Spinal cord (tissue), 10 donors: Measurements from ENCODE around the gene FJX1. TPM values are rescaled to one million over a fixed set of nuclear protein-coding genes. Genes with fewer than 3 reads are reported as not detected.
"Not testable (repeated sequence)": the region's sequence is repeated elsewhere in the genome, so short reads cannot be mapped to it uniquely, and the experiment has no call there.

ENCODE experiments used
- DNase-seq, 6 donors: peaks; one replicate each; pipeline versions ENCODE4 v3.0.0 to v3.0.0-alpha.2; 2013 to 2015; ENCODE audit warnings: low spot score in 6 of 6, low read depth in 4 of 6
- H3K27ac ChIP-seq: one replicate; pipeline ENCODE4 v1.5.1; 2013; ENCODE audit warnings: low read depth, low read length, control low read depth
- H3K27me3 ChIP-seq: one replicate; pipeline ENCODE4 v1.6.1; 2013; ENCODE audit warnings: low read length; ENCODE audit not compliant: control insufficient read depth, insufficient read depth
- H3K36me3 ChIP-seq: one replicate; pipeline ENCODE4 v1.6.1; 2013; ENCODE audit warnings: low read length; ENCODE audit not compliant: control insufficient read depth, insufficient read depth
- H3K4me1 ChIP-seq: one replicate; pipeline ENCODE4 v1.6.1; 2013; ENCODE audit warnings: low read length; ENCODE audit not compliant: control insufficient read depth, insufficient read depth
- H3K4me3 ChIP-seq: one replicate; pipeline ENCODE4 v1.5.1; 2013; ENCODE audit warnings: low read depth, low read length, control low read depth
- H3K9me3 ChIP-seq: one replicate; pipeline ENCODE4 v1.6.1; 2013; ENCODE audit warnings: low read length; ENCODE audit not compliant: control insufficient read depth, insufficient read depth
- WGBS: methylation state at CpG from one replicate; pipeline ENCODE4 v1.1.5; 2013; ENCODE audit warnings: missing lambda C conversion rate; ENCODE audit not compliant: insufficient coverage; 5-methylcytosine and 5-hydroxymethylcytosine counted together
- polyA plus RNA-seq, 2 donors: library from polyadenylated mRNA; unstranded; fragments of 120-200 nt; gene quantifications; one replicate each; pipeline ENCODE4 v1.2.1, GENCODE V29; 2013; ENCODE audit not compliant: insufficient read length in 2 of 2
- total RNA-seq, 2 donors: library from RNA; depleted of rRNA in 1 of 2; stranded (reverse); fragments of 120-200 nt in 1 of 2; fragments of >200 nt in 1 of 2; gene quantifications; one replicate each; pipeline versions ENCODE4 v1.2.3 to v1.2.4, GENCODE V29; 2013 to 2014
- donor health status: healthy.

FJX1 gene
- total and polyA plus RNA-seq, 4 donors, result 16.5 to 69.6 (median 38.7) TPM

GRCh38 chr11:35655856-35656255, 37.6 kb downstream of the FJX1 start:
- Histone ChIP-seq H3K36me3 (no peaks in the 10 kb centered on the region), H3K27ac (no peak overlapping the region)
- 89% methylated on average over 4 of the region's 4 CpGs for WGBS

GRCh38 chr11:35658020-35658948, 40.0 kb downstream of the FJX1 start:
- Histone ChIP-seq H3K27ac (no peak overlapping the region), H3K27me3 (no peaks in the 10 kb centered on the region), H3K36me3 (no peaks in the 10 kb centered on the region), H3K4me3 (no peak overlapping the region), H3K9me3 (no peaks in the 10 kb centered on the region), H3K4me1 (peaks cover 5% of the 10 kb centered on the region)
- DNase-seq, result no peak
- WGBS, result 60% methylated on average over 1 of the region's 3 CpGs

More at GRCh38 chr11:35655856-35656255, 37.6 kb downstream of the FJX1 start:
- no peak for DNase-seq
- Histone ChIP-seq H3K4me1 (no peaks in the 10 kb centered on the region), H3K4me3 (no peak overlapping the region), H3K27me3 (no peaks in the 10 kb centered on the region), H3K9me3 (no peaks in the 10 kb centered on the region)

- no peaks in the 10 kb centered on the region for H3K27me3 ChIP-seq
- peak in 2 of 6 donors; percentile 22 to 60 for DNase-seq
- peak overlapping the region; percentile 94 for H3K27ac ChIP-seq
- WGBS, result no CpG with 5 or more reads among the region's 5 CpGs
- peaks cover 4% of the 10 kb centered on the region for H3K9me3 ChIP-seq
- H3K4me1 ChIP-seq, result peaks cover 9% of the 10 kb centered on the region
- H3K36me3 ChIP-seq, result no peaks in the 10 kb centered on the region
- H3K4me3 ChIP-seq, result peak overlapping the region; percentile 88
These were observed 43.3 kb downstream of the FJX1 start for GRCh38 chr11:35661534-35661933.

GRCh38 chr11:35662061-35662648, 43.9 kb downstream of the FJX1 start:
- no peaks in the 10 kb centered on the region for H3K27me3 ChIP-seq
- 0% methylated on average over 7 of the region's 12 CpGs for WGBS
- peak overlapping the region; percentile 94 for H3K27ac ChIP-seq
- peaks cover 9% of the 10 kb centered on the region for H3K4me1 ChIP-seq
- peak in 4 of 6 donors; percentile 11 to 81 (median 78) for DNase-seq
- peaks cover 10% of the 10 kb centered on the region for H3K9me3 ChIP-seq
- H3K36me3 ChIP-seq, result no peaks in the 10 kb centered on the region
- H3K4me3 ChIP-seq, result peak overlapping the region; percentile 88

- Histone ChIP-seq H3K36me3 (no peaks in the 10 kb centered on the region), H3K4me1 (peaks cover 9% of the 10 kb centered on the region)
- WGBS, result 1% methylated on average over 81 of the region's 82 CpGs
These were observed 44.6 kb downstream of the FJX1 start, which contains the start of gene TRIM44 for GRCh38 chr11:35662649-35663407. Gene TRIM44, plus strand, starts transcription at chr11:35662775. Its CDS starts 337 bp downstream, at chr11:35663112.

GRCh38 chr11:35663408-35663702, 45.1 kb downstream of the FJX1 start:
- WGBS, result 89% methylated on average over 10 of the region's 10 CpGs
- H3K27ac ChIP-seq, result peak overlapping the region; percentile 94

More at GRCh38 chr11:35662649-35663407, 44.6 kb downstream of the FJX1 start, which contains the start of gene TRIM44:
- Histone ChIP-seq H3K4me3 (peak within 1 kb of the TSS; percentile 88), H3K27me3 (no peaks in the 10 kb centered on the region), H3K9me3 (peaks cover 11% of the 10 kb centered on the region), H3K27ac (peak within 1 kb of the TSS; percentile 94)
- peak in 4 of 6 donors; percentile 79 to 97 (median 91) for DNase-seq

GRCh38 chr11:35664977-35665441, 46.7 kb downstream of the FJX1 start:
- WGBS, result 100% methylated on average over 2 of the region's 5 CpGs
- H3K27ac ChIP-seq, result no peak overlapping the region
- no peaks in the 10 kb centered on the region for H3K36me3 ChIP-seq
- H3K4me3 ChIP-seq, result no peak overlapping the region
- peaks cover 11% of the 10 kb centered on the region for H3K9me3 ChIP-seq
- H3K4me1 ChIP-seq, result peaks cover 9% of the 10 kb centered on the region
- no peak for DNase-seq
- H3K27me3 ChIP-seq, result no peaks in the 10 kb centered on the region

More at GRCh38 chr11:35663408-35663702, 45.1 kb downstream of the FJX1 start:
- H3K9me3 ChIP-seq, result peaks cover 11% of the 10 kb centered on the region
- H3K36me3 ChIP-seq, result no peaks in the 10 kb centered on the region
- no peak for DNase-seq
- H3K4me1 ChIP-seq, result peaks cover 9% of the 10 kb centered on the region
- H3K27me3 ChIP-seq, result no peaks in the 10 kb centered on the region
- H3K4me3 ChIP-seq, result peak overlapping the region; percentile 88

GRCh38 chr11:35667257-35667656, 49.0 kb downstream of the FJX1 start:
- Histone ChIP-seq H3K4me3 (no peak overlapping the region), H3K4me1 (peaks cover 9% of the 10 kb centered on the region), H3K27me3 (no peaks in the 10 kb centered on the region), H3K9me3 (peaks cover 11% of the 10 kb centered on the region), H3K27ac (no peak overlapping the region), H3K36me3 (no peaks in the 10 kb centered on the region)
- no peak for DNase-seq
- no CpG with 5 or more reads among the region's 1 CpG for WGBS

- no CpG with 5 or more reads among the region's 3 CpGs for WGBS
- not testable (repeated sequence) for H3K36me3 ChIP-seq, H3K27me3 ChIP-seq, DNase-seq, H3K4me3 ChIP-seq, H3K27ac ChIP-seq, H3K4me1 ChIP-seq
- H3K9me3 ChIP-seq, result peaks cover 11% of the 10 kb centered on the region
These were observed 50.1 kb downstream of the FJX1 start for GRCh38 chr11:35668350-35668749.
